HG03342 (cell line): Measurements from ENCODE around the gene P2RX6.
"Not testable (repeated sequence)": the region's sequence is repeated elsewhere in the genome, so short reads cannot be mapped to it uniquely, and the experiment has no call there.

ENCODE experiments used
- ATAC-seq: cut with Tn5 transposase; IDR thresholded peaks from one replicate; pipeline ENCODE4 v1.9.1; 2021; ENCODE audit warnings: mild to moderate bottlenecking, moderate library complexity; ENCODE audit not compliant: unreplicated experiment

Gene P2RX6

GRCh38 chr22:21051145-21051830 is 36.3 kb downstream of the P2RX6 start:
- no peak for ATAC-seq

GRCh38 chr22:21051831-21052400 is 37.0 kb downstream of the P2RX6 start:
- no peak for ATAC-seq

GRCh38 chr22:21052715-21053459 is 37.9 kb downstream of the P2RX6 start:
- no peak for ATAC-seq

GRCh38 chr22:21054046-21054713 is 39.2 kb downstream of the P2RX6 start:
- no peak for ATAC-seq

GRCh38 chr22:21054714-21055563 is 40.0 kb downstream of the P2RX6 start:
- no peak for ATAC-seq

GRCh38 chr22:21055564-21055834 is 40.5 kb downstream of the P2RX6 start:
- no peak for ATAC-seq

DNA sequence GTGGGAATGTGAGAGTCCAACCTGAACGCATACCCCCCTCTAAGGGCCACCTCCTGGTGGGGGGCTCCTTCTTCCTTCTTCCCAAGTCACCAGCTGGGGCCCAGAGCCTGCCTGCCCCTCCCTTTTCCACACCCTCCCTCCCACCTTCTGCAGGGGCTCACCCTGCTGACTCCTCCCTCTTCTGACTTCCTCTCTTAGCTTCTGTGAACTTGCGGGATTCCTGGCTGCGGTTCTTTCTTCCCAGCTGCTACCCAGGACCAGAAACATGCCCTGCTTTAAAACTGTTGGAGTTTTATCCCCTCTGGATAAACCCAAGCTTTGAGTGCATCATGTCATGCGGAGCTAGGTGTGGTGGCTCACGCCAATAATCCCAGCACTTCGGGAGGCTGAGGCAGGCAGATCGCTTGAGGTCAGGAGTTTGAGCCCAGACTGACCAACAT is 40.9 kb downstream of the P2RX6 start:
- no peak for ATAC-seq

- ATAC-seq = not testable (repeated sequence)
These were observed 45.4 kb downstream of the P2RX6 start for GRCh38 chr22:21060363-21060762.

DNA sequence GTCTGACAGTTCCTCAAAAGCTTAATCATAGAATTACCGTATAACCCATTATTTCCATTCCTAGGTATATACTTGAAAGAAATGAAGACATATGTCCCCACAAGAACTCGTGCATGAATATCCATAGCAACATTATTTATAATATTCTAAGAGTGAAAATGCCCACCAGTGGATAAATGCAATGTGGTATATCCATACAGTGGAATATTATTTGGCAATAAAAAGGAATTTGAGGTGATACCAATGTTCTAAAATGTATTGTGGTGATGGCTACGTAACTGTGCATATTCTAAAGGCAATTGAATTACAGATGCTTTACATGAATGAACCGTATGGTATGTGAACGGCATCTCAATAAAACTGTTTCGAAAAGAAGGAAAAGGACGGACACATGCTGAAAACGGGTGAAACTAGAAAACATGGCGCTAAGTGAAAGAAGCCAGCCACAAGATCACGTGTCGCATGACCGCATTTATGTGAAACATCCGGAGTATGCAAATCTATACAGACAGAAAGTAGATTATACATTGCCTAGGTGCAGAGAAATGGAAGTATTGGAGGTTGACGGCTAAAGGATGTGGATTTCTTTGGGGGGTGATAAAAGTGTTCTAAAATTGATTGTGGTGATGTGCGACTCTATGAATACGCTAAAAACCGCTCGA is 46.8 kb downstream of the P2RX6 start:
- ATAC-seq = not testable (repeated sequence)

- not testable (repeated sequence) for ATAC-seq
These were observed 49.5 kb downstream of the P2RX6 start for GRCh38 chr22:21064425-21064824.

- ATAC-seq = no peak
These were observed 50.2 kb downstream of the P2RX6 start for GRCh38 chr22:21064917-21065864.

DNA sequence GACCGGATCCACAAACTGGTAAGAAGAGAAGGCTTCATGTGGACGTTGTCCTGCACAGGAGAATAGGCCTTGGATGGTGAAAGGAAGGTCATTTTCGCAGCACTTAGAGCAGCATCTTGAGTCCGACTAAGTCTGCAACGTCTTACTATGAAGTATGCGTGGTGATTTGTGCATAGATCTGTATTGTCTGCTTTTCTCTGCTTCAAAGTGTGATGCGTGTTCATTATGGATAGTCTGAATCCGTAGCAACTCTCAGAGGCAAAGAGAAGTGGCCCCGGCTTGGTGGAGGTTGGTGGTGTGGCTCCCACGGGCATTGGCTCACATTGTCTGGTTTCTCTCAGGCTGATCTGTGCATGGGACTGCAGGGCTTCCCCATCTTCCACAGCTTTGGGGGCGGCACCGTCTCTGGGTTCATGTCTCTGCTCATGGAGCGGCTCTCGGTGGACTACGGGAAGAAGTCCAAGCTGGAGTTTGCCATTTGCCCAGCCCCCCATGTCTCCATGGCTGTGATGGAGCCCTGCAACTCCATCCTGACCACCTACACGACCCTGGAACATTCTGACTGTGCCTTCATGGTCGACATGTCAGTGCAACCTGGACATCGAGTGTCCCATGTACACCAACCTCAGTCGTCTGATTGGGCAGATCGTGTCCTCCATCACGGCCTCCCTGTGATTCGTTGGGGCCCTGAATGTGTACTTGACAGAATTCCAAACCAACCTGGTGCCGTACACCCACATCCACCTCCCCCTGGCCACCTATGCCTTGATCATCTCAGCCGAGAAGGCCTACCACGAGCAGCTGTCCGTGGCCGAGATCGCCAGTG is 52.3 kb downstream of the P2RX6 start:
- ATAC-seq = no peak

GRCh38 chr22:21067901-21068680 is 53.1 kb downstream of the P2RX6 start:
- no peak for ATAC-seq

GRCh38 chr22:21068681-21069276 is 53.8 kb downstream of the P2RX6 start:
- no peak for ATAC-seq

GRCh38 chr22:21069375-21069774 is 54.4 kb downstream of the P2RX6 start:
- ATAC-seq = no peak

- no peak for ATAC-seq
These were observed 56.0 kb downstream of the P2RX6 start for GRCh38 chr22:21070690-21071615.
